LNCAP (cell line): ENCODE measurements around the gene SCAMP3.

ENCODE experiments used
- CTCF ChIP-seq: fragments of 450-650 bp; IDR thresholded peaks from 2 replicates; pipeline ENCODE4 v1.5.1; 2017; ENCODE audit warnings: mild to moderate bottlenecking

SCAMP3 gene

GRCh38 chr1:155223047-155223446 lies 39.1 kb downstream of the SCAMP3 start:
- no peak for TF ChIP-seq CTCF

DNA sequence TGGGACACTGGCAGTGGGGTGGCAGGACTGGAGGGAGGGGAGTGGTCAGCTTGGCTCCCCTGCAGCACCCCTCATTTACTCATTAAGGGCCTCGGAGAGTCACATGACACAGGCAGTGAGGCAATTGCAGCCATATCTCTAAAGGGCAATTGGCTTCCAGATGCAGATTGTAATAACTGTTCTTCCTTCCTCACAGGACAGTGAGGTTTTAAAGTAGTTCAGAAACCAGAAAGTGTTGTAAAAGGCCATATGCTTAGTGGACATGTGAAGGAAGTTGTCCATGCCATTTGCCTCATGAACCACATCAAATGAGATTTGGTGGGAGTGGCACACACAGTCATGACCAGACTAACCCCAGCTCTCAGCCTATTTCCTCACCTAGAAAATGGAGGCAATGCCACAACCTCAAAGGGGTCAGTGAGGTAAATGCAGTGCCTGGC lies 42.5 kb downstream of the SCAMP3 start:
- no peak for TF ChIP-seq CTCF

GRCh38 chr1:155218854-155219591 lies 43.1 kb downstream of the SCAMP3 start:
- TF ChIP-seq CTCF, result no peak

DNA sequence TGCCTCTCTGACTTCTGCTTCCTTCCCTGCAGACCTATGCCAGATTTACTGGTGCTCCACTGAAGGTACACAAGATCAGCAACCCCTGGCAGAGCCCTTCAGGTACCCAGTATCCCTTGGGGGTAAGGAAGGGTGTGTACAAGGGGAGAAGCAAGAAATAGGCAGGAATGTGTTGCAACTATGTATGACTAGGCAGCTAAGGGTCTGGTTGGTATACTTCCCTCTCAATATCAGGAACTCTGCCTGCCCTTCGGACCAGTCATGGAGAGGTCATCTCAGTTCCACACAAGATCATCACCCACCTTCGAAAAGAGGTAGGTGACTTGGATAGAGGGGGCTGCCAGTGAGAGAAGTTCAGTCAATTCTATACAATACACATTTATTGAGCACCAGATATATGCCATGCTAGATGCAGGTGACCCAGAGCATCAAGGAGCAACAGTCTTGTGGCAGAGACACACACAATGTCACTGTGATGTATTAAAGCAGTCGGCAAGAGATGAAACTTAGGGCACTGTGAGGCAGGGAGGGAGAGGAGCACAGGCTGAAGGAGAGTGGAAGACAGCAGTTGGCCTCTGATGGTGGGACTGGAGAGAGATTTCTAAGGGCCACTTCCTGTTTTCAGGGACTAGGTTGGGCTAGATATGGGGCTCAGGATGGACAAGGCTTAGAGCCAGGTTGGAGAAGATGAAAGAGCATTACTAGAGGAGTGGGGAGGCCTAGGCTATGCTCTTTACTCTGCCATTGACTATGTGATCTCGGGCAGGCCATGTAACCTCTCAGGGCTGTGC lies 51.7 kb downstream of the SCAMP3 start:
- TF ChIP-seq CTCF, result no peak

- TF ChIP-seq CTCF, result no peak
Measured at GRCh38 chr1:155209312-155209721, 52.8 kb downstream of the SCAMP3 start.

DNA sequence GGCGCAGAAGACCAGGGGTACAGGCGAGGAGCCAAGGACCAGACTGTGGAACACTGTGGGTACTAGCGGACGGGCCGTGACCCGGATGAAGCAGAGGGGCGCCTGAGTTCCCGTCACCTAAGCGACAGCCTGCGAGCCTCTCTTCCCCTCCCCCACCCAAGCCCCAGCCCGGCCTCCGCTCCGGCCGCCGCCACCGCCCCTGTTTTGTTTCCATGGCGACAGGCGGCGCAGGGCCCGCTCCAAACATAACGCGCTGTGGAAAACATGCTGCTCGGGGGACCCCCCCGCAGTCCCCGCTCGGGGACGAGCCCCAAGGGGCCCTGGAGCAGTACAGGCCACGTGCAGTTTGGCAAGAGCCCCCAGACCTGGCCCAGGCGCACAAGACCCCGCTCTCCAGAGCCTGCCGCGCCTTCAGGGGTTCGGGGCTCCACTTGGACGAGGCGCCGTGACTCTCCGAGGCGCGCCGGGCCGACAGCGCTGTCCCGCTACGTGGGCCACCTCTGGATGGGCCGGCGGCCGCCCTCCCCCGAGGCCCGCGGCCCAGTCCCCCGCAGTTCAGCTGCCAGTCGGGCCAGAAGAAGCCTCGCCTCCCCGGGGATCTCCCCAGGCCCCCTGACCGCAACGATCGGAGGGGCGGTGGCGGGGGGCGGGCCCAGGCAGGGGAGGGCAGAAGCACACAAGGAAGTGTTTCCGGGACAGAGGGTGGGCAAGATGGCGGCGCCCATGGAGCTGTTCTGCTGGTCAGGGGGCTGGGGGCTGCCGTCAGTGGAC lies 53.4 kb downstream of the SCAMP3 start, which contains the start of gene MTX1:
MTX1 (plus strand) TSS at position 155 of the 771 bp plus-strand sequence; CDS start at position 265, 110 bp downstream.
- TF ChIP-seq CTCF, result no peak

DNA sequence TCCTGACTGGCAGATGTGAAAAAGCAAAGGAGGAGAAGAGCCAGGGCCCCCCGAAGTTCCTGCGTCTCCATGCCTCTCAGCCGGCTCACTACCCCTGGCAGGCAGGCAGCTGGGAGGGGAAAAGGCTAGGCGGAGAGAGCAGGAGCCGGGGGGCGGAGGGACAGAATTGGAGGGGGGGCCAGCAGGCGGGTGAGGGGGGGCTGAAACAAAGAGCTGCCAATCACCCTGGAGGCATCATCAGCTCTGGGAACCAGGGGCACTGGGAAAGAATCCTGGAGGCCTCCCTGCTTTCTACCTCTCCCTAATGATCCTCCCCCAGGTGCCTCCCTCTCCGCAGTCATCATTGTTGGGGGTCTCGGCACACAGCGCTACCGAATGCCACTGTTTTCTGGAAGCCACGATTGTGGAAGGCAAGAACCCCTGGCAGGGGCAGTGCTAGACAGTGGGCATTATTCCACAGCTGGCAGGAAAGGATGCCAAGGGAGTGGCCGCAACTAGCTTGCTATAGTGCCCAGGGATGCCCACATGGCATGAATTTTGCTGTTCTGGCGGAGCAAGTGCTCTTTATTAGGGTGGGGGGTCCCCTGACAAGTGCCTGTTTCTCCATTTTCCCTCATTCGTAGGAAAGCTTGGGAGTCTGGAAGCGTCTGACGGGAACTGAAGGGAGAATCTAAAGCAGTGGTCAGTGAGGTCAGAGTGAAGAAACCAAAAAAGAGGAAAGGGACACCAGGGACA lies 54.2 kb downstream of the SCAMP3 start, which contains the start of gene THBS3:
THBS3 (minus strand) TSS at position 92 of the 735 bp plus-strand sequence; CDS start at position 71, 21 bp downstream.
- no peak for TF ChIP-seq CTCF
